GM21447 (cell line): ENCODE results near the gene PTK7.

Source experiments
- ATAC-seq: cut with Tn5 transposase; IDR thresholded peaks from one replicate; pipeline ENCODE4 v1.9.1; 2021; ENCODE audit not compliant: unreplicated experiment

PTK7 gene

GRCh38 chr6:43142101-43142500 is 66.0 kb downstream of the PTK7 start:
- no peak for ATAC-seq

DNA sequence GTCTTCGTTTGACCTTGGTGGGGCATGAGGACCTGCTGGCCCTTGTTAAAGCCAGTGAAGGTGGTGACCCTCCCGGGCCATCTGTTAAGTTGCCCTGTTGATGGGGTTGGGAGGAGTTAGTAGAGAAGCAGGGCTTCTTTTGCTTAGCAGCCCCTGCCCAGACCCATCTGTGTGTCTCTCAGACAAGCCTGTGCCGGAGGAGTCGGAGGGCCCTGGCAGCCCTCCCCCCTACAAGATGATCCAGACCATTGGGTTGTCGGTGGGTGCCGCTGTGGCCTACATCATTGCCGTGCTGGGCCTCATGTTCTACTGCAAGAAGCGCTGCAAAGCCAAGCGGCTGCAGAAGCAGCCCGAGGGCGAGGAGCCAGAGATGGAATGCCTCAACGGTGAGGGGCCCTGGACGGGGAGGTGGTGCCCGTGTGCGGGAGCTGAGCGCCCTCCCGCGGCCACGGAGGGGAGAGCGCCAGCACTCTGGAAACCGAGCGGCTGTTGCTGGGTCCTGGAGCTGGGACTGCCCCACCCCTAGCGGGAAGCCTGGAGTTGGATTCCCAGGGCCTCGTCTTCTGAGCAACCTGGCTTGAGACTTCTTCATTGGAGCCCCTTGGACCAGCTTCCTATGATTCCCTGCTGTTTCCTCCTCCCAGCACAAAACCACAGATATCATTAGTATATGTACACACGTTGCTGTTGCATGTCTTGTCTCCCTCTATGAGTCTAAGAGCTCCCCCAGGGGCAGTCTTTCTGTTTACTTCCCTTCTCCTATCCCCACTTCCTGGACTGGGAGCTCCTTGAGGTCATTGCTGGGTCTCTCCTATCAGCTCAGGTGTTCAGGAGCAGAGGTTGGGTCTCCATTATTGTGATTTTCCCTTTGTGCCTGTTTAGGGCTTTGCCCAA is 67.4 kb downstream of the PTK7 start:
- no peak for ATAC-seq

GRCh38 chr6:43144879-43145278 is 68.8 kb downstream of the PTK7 start:
- no peak for ATAC-seq

GRCh38 chr6:43146261-43146660 is 70.1 kb downstream of the PTK7 start:
- no peak for ATAC-seq

DNA sequence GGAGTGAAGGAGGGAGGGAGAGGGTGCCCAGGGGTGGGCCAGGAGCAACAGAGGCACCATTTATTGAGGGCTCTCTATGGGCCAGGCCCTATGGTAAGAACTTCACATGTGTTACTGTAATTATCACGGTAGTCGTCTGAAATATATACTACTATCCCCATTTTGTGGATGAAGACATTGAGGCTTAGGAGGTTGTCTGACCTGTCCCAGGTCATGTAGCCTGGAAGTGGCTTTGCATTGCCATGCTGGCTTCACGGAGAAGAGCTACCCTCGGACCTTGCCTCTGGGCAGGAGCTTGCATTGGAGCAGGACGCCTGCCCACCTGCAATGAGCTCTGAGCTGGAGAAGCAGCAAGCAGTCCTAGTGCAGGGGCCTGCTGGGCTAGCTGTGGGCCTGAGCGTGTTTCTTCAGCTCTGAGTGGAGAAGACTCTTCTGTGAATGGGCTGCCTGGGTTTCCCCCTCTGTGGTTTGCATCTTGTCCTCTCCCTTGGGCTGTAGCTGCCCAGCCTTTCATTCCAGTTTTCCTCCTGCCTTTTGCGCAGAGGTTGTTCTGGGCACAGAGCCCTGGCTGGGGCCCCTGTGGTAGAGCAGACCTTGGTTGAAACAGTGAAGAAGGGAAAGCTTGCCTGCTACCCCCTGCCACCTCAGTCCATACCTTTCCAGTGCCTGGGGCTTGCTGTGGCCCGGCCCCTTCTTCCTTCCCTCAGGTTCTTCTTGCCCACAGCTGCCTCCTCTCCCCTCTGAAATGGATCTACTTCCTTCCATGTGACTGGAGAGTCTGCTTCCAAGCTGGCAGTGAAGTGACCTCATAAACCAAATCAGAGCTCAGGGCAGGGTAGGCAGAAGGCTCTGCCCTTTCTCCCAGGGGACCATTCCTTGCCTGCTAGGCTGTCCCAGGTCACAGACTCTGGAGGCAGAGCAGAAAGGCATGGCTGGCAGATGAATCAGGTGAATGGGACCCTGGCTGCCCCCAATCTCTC is 70.9 kb downstream of the PTK7 start:
- ATAC-seq, result no peak

- no peak for ATAC-seq
Observed at GRCh38 chr6:43147691-43148477, 71.8 kb downstream of the PTK7 start.

GRCh38 chr6:43149265-43149664 is 73.2 kb downstream of the PTK7 start:
- no peak for ATAC-seq

DNA sequence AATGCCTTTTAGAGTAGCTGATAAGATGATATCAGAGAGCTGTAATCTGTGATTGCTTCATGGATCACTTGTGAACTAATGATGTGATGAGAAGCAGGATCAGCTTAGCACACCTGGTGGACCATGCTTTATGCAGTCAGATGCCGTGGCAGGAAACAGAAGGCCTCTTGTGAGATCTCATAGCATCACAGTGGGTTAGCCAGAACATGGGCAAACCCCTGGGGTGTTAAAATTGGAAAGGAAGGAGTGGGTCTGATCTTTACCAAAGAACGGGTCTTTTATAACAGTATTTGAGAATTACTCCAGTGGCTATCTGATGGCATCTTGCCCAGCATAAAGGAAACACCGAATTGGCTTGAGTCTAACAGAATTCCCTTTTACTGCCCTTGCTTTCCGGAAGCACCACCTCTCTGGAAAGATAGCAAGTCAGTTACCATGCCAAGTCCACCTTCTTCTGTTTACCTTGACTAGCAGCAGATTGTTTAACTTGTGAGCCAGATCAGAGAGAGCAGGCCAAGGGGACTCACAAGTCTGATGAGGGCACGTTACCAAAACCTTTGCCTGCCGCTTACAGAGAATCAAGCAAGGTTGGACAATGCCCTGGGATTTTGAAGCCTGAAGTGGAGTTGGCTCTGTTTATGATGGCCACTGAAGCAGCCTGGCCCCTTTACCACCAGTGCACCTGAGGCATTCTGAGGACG is 74.1 kb downstream of the PTK7 start:
- no peak for ATAC-seq

- no peak for ATAC-seq
Observed at GRCh38 chr6:43159599-43159998, 83.5 kb downstream of the PTK7 start.

DNA sequence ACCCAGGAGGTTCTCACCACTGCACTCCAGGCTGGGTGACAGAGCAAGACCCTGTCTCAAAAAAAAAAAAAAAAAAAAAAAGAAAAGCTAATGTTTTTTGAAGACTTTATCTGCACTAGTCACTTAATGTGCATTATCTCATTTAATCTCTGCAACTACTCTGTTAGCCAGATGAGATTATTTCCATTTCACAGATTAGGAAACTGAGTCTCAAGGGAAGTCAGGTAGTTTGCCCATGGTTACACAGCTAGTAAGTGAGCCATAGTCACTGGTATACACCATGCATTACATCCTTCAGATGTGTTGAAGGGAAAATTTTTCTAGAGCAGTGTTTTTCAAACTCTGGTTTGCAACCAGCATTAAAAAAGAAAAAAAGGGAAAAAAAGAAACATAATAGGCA is 87.8 kb downstream of the PTK7 start:
- no peak for ATAC-seq

DNA sequence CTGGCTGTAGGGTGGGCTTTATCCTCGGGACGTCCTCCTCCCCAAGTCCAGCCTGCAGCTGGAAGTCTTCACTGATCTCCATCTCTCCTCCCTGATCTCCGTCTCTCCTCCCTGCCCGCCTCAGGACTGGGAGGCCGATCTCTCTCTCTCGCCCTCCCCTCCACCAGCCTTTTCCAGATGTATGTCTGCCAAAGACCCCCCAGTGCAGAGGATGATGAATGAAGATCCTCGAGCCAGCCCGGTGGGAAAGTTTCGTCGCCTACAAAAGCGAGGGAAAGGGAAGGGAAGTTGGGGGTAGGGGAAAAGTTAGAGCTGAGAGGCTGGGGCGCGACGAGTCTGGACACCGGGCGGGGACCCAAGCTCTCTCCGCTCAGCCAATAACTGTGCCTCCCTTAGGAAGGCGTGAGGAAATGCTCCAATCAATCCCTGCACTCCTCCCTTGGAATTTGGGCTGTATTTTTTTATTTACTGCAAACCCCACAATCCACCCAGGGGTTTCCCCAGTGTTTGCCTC is 94.4 kb downstream of the PTK7 start:
- no peak for ATAC-seq

GRCh38 chr6:43170931-43171706 is 95.0 kb downstream of the PTK7 start, which contains the start of gene SRF:
Gene SRF (plus strand): TSS chr6:43171269. CDS start chr6:43171657, 388 bp downstream.
- ATAC-seq, result peak; percentile 49

- ATAC-seq, result no peak
Observed at GRCh38 chr6:43171707-43172103, 95.6 kb downstream of the PTK7 start.

DNA sequence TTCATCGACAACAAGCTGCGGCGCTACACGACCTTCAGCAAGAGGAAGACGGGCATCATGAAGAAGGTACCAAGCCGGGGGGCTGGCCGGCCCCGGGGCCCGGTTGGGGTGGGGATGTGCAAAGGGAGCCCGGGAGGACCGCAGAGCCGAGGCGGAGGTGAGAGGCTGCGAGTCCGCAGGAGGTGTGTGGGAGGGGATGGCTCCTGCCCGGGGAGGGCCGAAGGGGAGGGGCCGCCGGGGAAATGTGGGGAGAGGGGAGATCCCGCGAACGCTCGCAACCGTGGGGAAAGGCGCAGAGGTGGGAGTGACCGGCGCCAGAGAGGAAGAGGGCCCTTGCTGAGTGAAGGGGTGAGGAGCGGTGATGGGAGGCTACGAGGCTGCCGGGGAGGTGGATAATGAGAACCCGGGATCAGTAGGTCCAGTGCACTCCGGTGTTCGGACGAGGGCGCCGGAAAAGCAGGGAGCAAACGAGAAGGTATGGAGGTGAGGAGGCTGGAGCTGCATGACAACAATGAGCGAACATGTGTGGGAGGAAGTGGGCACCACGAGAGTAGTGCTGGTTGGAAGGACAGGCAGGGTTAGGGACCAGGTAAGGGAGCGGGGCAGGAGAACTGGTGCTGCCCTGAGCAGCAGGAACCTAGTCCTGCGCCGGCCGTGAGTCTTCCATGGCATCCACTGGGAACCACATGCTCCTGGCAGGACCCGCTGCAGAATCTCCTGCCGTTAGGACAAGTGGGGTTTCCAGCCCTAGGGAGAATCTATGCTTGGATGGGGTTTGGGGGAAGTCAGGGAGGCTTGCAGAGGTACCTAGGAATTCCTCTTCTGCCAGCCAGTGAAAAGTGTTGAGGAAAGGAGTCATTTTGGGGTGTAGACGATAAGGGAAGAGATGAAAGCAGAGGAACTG is 96.2 kb downstream of the PTK7 start:
- ATAC-seq, result no peak

GRCh38 chr6:43173591-43174262 is 97.6 kb downstream of the PTK7 start:
- no peak for ATAC-seq

DNA sequence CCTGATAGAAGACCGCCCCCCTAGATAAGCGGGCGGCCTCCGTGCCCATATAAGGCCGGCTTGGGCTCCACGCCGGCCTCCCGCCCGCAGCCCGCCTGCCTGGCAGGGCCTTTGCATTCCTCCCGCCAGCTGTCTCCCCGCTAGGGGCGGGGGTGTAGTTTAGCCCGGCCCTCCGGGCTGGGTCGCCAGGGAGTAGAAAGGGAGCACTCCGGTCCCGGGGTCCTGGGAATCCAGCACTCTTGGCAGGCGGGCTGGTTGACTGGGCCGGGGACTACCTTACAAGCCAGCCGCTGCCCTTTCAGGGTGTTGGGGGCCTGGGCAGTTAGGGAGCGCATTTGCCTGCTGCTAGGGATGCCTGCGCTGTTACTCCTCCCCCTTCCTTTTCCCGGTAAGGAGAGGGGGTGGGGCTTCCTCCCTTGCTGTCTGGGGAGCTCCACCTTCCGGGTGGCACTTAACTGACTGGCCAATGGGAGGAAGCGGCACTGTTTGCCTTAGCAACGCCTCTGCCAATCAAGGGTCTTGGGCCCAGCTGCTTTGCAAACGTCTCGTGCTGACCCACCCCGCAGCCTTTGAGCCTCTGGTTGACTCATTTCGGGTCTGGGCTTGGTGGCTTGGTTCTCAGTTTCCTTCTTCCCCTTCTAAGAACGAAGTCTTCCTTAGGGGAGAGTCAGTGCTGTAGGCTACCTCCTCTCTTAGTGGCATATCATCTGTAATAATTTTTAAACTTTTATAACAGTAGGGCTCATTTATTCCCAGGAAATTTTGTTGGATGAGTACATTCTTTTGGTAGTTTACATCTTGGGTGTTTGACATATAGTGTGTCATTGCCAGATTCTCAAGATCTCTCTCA is 98.4 kb downstream of the PTK7 start:
- peak; percentile 73 for ATAC-seq
